BJ (cell line): ENCODE data around the gene NECAB2. TPM values are rescaled to one million over a fixed set of nuclear protein-coding genes. Genes with fewer than 3 reads are reported as not detected.

ENCODE experiments used
- CTCF ChIA-PET: fragments of 350-600 bp; formaldehyde crosslinking; extraction: SDS; loops from one replicate; lab custom pipeline; 2021; ENCODE audit warnings: antibody characterized with exemption, inconsistent platforms; lab: Yijun Ruan, JAX
- POLR2A ChIA-PET: fragments of 300-600 bp; sonication (Branson Sonifier 250); formaldehyde crosslinking; extraction: SDS; loops from one replicate; lab custom pipeline; 2021; ENCODE audit warnings: antibody characterized with exemption; lab: Charles Lee
- DNase-seq: peaks from one replicate; pipeline ENCODE4 v3.0.0-alpha.2; 2011; ENCODE audit warnings: low read depth
- H3K27me3 ChIP-seq: 2 replicates; pipeline ENCODE4 v1.6.0; 2011; ENCODE audit warnings: low read length; ENCODE audit not compliant: control insufficient read depth, insufficient read depth
- H3K36me3 ChIP-seq: 2 replicates; pipeline ENCODE4 v1.5.1; 2011; ENCODE audit warnings: low read length; ENCODE audit not compliant: control insufficient read depth, insufficient read depth
- H3K4me3 ChIP-seq: 2 replicates; pipeline ENCODE4 v1.5.1; 2011; ENCODE audit warnings: low read depth, mild to moderate bottlenecking, control low read depth, low read length
- polyA plus RNA-seq: library from polyadenylated mRNA; depleted of rRNA; stranded (reverse); fragments of >200 nt; gene quantifications from 2 replicates; pipeline ENCODE4 v1.2.3, GENCODE V29; 2011
- TF ChIP-seq, protein P1 (sequence below): IDR thresholded peaks from 2 replicates; pipeline ENCODE4 v1.5.1; 2011; ENCODE audit warnings: low read depth, mild to moderate bottlenecking, control low read depth, inconsistent platforms, low read length, moderate library complexity; ENCODE audit not compliant: insufficient read depth

Gene NECAB2
- polyA plus RNA-seq, 1 experiment: 0.15 TPM

GRCh38 chr16:83932955-83933673 is 34.9 kb upstream of the NECAB2 start:
- TF ChIP-seq, protein P1, sequence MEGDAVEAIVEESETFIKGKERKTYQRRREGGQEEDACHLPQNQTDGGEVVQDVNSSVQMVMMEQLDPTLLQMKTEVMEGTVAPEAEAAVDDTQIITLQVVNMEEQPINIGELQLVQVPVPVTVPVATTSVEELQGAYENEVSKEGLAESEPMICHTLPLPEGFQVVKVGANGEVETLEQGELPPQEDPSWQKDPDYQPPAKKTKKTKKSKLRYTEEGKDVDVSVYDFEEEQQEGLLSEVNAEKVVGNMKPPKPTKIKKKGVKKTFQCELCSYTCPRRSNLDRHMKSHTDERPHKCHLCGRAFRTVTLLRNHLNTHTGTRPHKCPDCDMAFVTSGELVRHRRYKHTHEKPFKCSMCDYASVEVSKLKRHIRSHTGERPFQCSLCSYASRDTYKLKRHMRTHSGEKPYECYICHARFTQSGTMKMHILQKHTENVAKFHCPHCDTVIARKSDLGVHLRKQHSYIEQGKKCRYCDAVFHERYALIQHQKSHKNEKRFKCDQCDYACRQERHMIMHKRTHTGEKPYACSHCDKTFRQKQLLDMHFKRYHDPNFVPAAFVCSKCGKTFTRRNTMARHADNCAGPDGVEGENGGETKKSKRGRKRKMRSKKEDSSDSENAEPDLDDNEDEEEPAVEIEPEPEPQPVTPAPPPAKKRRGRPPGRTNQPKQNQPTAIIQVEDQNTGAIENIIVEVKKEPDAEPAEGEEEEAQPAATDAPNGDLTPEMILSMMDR: no peak
- no peaks in the 10 kb centered on the region for H3K27me3 ChIP-seq
- CTCF ChIA-PET: no interaction called here
- no peak overlapping the region for H3K4me3 ChIP-seq
- POLR2A ChIA-PET: no interaction called here
- no peak for DNase-seq
- no peaks in the 10 kb centered on the region for H3K36me3 ChIP-seq

GRCh38 chr16:83933885-83934683 is 34.0 kb upstream of the NECAB2 start:
- CTCF ChIA-PET: no interaction called here
- Histone ChIP-seq H3K4me3 (no peak overlapping the region), H3K36me3 (no peaks in the 10 kb centered on the region), H3K27me3 (no peaks in the 10 kb centered on the region)
- POLR2A ChIA-PET: no interaction called here
- TF ChIP-seq, protein P1: no peak
- no peak for DNase-seq

GRCh38 chr16:83934684-83934977 is 33.4 kb upstream of the NECAB2 start:
- no peaks in the 10 kb centered on the region for H3K27me3 ChIP-seq
- TF ChIP-seq, protein P1: no peak
- no peaks in the 10 kb centered on the region for H3K36me3 ChIP-seq
- ChIA-PET POLR2A (no interaction called here), CTCF (interaction anchor here (4.3 kb wide), 1 partner anchor 8 kb away, joined by 27 read pairs; no protein-coding TSS in a partner anchor)
- DNase-seq: no peak
- H3K4me3 ChIP-seq: no peak overlapping the region

- no peaks in the 10 kb centered on the region for H3K27me3 ChIP-seq
- ChIA-PET POLR2A (no interaction called here), CTCF (interaction anchor here (0.5 to 4.3 kb wide), 3 partner anchors 9 to 113 kb away, joined by 3 to 27 read pairs (median 3); no protein-coding TSS in a partner anchor)
- H3K4me3 ChIP-seq: no peak overlapping the region
- TF ChIP-seq, protein P1: no peak
- H3K36me3 ChIP-seq: no peaks in the 10 kb centered on the region
- no peak for DNase-seq
Observed at GRCh38 chr16:83935005-83935857, 32.8 kb upstream of the NECAB2 start.
